HG03139 (cell line): ENCODE results near the gene LCN10.
"Not testable (repeated sequence)": the region's sequence is repeated elsewhere in the genome, so short reads cannot be mapped to it uniquely, and the experiment has no call there.

Experiments used
- ATAC-seq: cut with Tn5 transposase; IDR thresholded peaks from one replicate; pipeline ENCODE4 v1.9.1; 2021; ENCODE audit not compliant: unreplicated experiment

Gene LCN10

DNA sequence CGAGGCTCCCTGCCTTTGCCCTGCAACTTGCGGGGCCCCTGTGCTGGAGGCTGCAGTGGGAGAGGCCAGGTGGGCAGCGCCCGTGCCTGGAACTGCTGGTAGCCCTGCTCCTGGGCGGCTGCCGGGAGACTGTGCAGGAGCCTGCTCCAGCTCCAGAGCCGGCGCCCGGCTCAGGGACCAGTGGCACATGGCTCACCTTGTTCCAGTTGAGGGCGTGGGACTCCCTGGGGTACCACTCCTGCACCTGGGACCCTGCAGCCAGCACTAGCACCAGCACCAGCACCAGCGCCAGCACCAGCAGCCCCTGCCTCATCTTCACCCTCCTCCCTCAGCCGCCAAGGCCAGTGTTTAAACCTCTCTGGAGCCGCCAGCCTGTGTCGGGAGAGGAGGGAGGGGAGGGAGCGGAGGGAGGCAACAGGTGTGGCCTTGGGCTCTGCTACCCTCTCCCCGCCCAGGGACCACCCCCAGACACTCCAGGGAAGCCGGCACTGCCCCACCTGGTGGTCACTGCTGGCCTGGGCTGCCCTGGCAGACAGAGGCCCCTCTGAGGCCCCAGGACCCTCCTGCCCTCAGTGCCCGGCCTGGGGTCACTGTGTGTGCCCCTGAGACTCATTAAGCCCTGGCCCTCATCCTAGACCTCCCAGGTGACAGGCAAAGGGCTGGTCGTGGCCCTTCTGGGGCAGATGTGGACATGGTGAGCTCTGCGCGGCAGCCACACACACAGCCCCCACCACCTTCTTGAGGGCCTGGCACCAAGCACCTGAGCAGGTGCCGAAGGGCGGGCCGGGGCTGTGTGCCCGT lies at the start of gene LCN10:
Gene LCN10 (minus strand): TSS at position 350 of the 801 bp plus-strand sequence. CDS start 37 bp downstream, at position 313.
- no peak for ATAC-seq

DNA sequence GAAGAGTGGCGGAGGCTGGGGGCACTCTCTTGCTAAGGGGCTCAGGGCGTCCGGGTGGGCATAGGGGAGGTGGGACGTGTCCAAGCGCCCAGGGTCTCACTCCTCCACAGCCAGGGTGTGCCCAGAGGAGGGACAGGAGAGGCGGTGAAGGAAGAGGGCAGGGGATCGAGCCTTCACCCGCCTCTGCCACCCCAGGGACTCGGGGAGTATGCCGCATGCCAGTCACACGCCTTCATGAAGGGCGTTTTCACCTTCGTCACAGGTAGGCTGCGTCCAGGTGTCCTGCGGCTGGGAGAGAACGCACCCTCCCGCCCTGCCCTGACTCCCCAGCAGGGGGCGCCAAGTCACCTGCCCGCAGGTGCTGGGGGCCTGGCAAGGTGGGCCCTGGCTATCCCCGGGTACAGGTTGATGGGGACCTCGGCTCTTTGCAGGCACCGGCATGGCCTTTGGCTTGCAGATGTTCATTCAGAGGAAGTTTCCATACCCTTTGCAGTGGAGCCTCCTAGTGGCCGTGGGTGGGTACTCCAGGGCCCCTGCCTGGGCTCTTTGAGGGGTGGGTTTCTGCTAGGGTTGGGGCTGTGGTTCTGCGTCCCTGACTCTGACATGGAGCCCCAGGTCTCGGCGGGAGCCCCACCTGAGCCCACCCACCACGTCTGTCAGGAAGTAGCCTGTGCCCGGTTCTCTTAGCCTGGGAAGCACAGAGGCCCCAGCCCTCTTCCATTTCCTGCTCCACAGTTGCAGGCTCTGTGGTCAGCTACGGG lies 49.0 kb upstream of the LCN10 start:
- no peak for ATAC-seq

DNA sequence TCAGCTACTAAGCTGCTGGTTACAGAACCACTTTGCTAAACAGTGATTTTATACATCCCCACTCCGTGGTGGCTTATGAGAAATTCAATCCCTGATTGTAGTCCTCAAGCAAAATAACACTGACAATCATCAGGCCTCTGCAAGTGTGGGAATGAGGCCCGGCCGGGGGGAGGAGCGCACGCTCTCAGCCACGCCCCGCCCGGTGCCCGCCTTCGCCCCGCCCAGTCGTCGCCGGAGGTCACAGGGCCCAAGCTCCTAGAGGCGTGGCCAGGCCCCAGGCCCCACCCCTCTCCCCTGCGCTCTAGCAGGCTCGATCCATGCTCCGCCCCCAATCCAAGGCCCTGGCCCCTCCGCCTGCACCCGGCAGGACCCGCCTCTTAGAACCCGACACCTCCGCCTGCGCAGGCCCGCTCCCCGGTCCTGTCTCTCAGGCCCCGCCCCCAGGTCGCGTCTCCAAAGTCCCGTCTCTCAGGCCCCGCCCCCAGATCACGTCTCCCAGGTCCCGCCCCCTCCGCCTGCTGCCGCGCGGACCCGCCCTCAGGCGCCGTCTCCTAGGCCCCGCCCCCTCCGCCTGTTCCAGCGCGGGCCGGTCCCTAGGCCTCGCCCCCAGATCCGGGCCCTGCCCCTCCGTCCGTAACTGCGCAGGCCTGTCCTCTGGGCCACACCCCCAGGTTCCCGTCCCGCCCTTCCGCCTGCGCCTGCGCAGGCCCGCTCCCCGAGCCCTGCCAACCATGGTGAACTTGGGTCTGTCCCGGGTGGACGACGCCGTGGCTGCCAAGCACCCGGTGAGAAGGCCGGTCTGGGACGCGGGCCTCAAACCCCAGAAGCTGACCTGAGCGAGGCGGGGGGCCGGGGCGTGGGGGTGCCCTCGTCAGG lies 48.1 kb upstream of the LCN10 start, which contains the start of gene TMEM141:
Gene TMEM141 (plus strand): TSS at position 705 of the 876 bp plus-strand sequence. CDS start 27 bp downstream, at position 732.
- ATAC-seq: peak; percentile 82

DNA sequence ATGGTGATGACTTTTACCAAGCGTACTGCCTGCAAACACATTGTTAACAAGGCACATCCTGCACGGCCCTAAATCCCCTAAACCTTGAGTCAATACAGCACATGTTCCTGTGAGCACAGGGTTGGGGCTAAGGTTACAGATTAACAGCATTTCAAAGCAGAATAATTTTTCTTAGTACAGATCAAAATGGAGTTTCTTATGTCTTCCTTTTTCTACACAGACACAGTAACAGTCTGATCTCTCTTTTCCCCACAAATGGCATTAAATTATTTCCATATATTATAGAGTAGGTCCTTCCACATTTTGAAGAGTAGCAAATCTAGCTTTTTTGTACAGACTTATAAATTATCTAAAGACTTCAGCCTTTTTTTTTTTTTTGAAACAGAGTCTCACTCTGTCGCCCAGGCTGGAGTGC lies 46.8 kb upstream of the LCN10 start:
- ATAC-seq: no peak

DNA sequence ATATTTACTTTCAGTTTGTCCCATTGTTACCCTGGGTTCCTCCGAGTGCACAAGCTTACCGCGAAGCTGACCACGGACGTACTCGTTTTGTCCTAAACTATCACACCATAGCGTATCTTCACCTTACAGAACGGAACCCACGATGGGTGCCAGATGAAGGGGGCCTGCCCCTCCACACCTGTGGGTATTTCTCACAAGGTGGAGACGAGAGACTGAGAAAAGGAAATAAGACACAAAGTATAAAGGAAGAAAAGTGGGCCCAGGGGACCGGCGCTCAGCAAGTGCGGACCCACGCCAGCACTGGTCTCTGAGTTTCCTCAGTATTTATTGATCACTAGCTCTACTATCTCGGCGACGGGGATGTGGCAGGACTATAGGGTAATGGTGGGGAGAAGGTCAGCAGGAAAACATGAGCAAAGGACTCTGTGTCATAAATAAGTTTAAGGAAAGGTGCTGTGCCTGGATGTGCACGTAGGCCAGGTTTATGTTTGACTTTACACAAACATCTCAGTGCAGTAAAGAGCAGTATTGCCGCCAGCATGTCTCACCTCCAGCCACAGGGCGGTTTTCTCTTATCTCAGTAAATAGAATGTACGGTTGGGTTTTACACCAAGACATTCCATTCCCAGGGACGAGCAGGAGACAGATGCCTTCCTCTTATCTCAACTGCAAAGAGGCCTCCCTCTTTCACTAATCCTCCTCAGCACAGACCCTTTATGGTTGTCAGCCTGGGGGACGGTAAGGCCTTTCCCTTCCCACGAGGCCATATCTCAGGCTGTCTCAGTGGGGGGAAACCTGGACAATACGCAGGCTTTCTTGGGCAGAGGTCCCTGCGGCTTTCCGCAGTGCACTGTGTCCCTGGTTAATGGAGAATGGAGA lies 46.1 kb upstream of the LCN10 start:
- ATAC-seq: not testable (repeated sequence)

DNA sequence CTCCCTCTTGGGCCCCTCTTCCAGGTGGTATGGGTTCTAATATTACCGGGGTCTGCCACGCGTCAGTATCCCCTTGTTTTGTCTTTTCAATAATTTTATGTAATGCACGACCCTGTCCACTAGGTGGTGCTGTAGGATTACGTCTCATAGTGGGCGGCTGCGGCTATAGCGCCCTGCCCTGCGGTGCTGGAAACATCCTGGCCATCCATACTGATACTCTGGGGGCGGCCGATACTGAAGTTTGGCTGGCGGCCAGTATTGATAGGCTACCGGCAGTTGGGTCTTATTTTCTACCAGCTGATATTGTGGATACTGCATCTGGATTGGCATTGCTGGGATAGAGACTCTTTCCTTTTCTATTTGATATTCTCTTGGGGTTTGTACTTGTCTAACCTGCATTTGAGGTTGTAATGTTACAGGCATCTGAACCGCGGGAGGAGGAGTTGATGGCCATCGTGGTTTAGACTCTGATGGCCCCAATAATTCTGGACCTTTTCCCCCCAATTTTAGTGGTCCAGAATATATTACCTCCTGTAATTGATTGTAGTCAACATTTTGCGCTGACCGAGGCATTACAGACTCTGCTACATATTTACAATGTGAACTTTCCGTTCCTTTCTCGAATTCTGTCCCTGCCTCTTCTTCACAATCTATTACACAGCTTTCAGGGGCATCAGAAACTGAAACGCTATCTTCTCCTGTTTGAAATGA lies 45.1 kb upstream of the LCN10 start:
- no peak for ATAC-seq

DNA sequence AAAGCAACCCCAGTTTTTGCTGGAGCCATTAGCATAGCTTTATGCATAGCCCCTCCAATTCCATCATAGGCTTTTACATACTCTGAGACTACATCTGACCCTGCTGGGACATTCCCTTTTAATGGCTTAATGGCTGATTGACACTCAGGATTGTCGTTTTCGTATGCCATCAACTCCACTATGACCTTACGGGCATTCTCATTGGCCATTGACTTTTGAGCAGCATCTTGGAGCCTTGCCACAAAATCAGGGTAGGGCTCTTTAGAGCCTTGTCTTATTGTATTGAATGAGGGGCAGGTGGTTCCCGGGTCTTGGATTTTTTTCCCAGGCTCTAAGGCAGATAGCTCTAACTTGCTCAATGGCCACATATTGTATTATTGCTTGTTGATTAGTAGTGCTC lies 44.2 kb upstream of the LCN10 start:
- not testable (repeated sequence) for ATAC-seq

DNA sequence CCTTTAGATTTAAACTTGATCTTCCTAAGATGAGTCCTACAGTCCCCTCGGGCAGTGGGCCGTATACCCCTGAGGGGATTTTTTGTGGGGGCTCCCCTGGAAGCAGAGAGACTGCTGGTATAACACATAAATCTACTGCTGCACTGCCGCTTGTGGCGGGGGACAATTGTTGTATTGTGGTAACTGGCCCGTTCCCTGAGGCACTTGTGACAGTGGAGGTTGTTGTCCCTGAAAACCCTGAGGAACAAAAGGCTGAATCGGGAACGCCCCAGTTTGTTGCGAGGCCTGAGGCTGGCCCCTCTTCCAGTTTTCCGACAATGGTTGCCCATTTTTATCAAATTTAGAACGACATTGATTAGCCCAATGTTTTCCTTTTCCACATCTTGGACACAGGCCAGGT lies 43.7 kb upstream of the LCN10 start:
- ATAC-seq: no peak

DNA sequence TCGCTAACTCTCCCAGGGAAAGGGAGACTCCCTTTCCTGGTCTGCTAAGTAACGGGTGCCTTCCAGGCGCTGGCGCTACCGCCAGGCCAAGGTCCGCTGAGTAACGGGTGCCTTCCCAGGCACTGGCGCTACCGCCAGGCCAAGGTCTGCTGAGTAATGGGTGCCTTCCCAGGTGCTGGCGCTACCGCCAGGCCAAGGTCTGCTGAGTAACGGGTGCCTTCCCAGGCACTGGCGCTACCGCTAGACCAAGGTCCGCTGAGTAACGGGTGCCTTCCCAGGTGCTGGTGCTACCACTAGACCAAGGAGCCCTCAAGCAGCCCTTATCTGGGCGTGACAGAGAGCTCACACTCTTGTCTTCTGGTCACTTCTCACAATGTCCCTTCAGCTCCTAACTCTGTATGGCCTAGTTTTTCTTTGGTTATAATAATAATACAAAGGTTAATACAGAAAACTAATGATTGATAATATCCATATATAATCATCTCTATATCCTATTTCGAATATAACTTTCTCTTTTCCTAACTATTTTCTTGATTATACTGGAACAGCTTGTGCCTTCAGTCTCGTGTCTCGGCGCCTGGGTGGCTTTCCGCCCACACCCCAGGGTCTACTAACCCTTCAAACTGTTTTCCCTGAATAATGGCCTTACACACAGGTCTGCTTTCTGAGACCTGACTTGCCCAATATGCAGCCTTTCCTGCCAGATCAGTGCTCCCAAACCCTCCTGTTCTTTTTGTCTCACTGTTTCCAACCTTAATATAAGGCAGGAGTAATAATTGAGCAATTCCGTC lies 43.0 kb upstream of the LCN10 start:
- not testable (repeated sequence) for ATAC-seq

DNA sequence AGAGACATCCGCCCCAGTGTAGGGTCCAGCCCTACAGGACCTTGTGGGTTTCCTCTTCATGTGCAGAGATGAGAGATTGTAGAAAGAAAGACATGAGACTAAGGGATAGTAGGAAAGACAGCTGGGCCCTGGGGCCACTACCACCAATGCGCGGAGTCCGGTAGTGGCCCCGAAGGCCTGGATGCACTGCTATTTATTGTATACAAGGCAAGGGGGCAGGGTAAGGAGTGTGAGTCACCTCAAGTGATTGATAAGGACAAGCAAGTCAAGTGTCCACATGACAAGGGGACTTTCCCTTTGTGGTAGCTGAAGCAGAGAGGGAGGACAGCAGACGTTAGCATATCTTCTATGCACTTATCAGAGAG lies 42.2 kb upstream of the LCN10 start:
- no peak for ATAC-seq

DNA sequence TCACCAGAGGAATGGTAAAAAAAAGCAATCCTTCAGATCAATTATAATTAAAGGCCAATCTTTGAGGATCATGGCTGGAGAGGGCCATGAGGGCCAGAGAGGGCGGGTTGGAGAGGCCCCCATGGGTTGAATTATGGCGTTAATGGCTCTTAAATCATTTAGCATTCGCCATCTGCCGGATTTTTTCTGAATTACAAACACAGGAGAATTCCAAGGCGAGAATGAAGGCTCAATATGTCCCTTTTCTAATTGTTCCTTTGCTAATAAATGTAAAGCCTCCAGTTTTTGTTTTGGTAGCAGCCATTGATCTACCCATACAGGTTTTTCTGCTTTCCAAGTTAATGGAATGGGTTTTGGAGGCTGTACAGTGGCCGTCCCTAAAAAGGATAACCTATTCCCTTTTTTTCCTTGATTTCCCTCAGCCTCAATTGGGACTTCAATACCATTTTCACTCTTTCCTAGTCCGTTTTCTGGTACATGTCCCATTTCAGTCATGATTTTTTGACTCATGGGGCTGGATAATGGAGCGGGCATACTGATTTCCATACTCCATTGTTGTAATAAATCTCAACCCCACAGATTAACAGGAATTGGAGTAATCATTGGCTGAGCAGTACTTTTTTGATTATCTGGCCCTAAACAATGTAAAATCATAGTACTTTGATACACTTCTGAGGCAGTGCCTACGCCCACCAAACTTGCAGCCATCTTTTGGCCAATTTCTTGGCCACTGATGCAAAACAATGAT lies 41.7 kb upstream of the LCN10 start:
- ATAC-seq: no peak

DNA sequence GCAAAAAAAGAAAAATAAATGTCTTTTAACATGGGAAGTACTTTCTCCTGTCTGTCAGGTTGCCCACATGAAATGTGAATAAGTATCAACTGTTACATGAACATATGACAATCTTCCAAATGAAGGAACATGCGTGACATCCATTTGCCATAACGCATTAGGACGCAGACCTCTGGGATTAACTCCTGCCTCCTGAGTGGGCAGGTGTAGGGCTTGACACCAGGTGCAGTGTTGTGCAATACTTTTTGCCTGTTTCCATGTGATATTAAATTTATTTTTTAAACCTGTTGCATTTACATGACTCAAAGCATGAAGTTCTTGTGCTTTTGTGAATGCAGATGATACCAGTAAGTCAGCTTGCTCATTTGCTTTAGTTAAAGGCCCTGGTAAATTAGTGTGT lies 39.7 kb upstream of the LCN10 start:
- ATAC-seq: no peak

DNA sequence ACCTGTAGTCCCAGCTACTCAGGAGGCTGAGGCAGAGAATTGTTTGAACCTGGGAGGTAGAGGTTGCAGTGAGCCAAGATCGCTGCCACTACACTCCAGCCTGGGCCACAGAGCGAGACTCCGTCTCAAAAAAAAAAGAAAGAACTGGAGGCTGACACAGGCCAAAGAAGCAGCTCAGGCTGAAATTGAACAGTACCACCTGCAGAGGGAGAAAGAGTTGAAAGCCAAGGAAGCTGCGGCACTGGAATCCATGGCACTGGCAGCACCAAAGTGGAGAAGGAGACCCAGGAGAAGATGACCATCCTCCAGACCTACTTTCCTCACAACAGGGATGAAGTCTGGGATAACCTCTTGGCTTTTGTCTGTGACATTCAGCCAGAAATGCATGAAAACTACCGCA lies 37.1 kb upstream of the LCN10 start:
- no peak for ATAC-seq

DNA sequence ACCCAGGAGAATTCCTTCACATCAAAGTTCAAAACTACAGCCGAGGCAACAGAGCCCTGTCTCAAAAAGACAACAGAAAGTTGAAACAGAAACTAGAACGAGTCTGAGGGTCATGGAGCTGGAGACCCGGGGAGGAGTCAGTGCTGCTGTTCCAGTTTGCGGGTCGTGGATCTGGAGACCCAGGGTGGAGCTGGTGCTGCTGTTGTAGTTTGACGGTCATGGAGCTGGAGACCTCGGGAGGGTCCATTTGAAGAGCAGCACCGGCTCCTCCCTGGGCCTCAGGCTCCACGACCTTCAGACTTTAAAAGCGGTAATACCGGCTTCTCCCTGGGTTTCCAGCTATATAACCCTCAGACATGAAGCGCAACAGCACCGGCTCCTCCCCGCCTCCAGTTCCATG lies 34.6 kb upstream of the LCN10 start:
- ATAC-seq: no peak

DNA sequence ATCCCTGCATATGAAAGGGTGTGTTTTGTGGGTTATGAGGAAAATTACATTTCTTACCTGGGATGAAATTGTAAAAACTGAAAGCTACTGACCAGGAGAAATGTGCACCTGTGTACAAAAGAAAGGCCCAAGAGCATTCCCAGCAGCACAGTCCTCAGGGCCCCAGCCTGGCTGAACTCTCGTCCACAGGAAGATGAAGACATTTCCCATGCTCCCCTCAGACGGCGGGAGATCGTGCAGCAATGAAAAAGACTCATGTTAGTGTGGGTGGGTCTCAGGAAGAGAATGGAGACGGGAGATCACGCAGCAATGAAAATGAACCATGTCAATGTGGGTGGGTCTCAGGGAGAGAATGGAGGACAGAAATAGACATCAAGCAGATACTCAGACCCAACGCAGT lies 34.2 kb upstream of the LCN10 start:
- no peak for ATAC-seq

DNA sequence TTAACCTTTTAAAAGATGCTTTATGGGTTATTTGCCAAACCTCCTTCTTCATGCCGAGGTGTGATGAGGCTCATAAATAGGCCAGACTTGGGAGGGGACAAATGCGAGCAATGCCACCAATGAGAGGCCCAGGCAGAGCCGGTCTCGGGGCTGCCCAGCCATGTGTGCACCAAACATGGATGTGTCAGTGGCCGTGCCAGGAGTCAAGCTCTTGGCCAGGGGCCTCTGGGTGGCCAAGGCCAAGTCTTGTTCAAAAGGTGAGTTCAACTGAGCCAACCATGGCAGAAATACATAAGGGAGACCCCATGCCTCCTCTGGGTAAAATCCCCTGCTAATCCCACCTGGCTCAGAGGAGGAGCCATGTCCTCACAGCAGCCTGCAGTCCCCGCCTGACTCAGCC lies 32.5 kb upstream of the LCN10 start:
- ATAC-seq: no peak

DNA sequence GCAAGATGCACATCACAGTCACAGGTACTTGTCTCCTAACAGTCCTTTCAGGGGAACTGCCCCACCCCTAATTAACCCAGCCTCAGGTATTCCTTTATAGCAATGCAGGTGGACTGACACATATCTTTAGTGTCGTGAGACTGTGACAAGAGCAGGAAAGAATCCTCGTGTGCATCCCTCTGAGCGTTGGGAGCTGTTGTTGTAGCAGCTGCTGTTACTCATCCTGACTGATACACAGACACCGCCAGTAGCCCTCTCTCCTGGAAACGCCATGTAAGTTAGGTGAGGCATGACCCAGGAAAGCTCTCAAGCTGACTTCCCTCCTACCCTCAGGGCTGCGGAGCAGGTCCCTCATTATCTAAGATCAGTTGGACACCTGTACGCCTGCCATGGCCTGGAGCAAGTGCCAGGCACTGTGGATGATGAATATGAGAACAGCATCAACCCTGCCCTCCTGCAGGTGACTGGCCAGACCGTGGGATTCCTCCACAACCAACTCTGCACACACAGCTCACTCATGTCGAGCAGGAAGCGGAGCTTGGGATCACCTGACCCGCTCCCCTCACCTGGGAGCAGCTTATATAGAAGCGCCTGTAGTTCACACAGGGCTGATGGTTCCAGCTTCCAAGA lies 31.8 kb upstream of the LCN10 start:
- ATAC-seq: no peak
